HCT116 (cell line): ENCODE data around the gene PRLR. TPM values are rescaled to one million over a fixed set of nuclear protein-coding genes. Genes with fewer than 3 reads are reported as not detected.

ENCODE experiments used
- ATAC-seq: fragments of 200-7000 bp; cut with Tn5 transposase; 2 replicates; pipeline ENCODE4 v1.9.1; 2020; ENCODE audit warnings: mild to moderate bottlenecking, moderate library complexity
- BruUV-seq: library from RNA; stranded (reverse); fragments of 400-500 nt; replicated peaks from 2 replicates; lab custom pipeline; 2021; lab: Mats Ljungman, UMichigan
- CTCF ChIA-PET: fragments of 300-600 bp; sonication (Branson Sonifier 250); formaldehyde crosslinking; loops from one replicate; lab custom pipeline; 2021; ENCODE audit warnings: antibody characterized with exemption; lab: Charles Lee
- POLR2A ChIA-PET: fragments of 300-600, 350-600 bp; sonication (Branson Sonifier 250); formaldehyde crosslinking; loops from one replicate; lab custom pipeline; 2021; ENCODE audit warnings: antibody characterized with exemption; lab: Charles Lee
- RAD21 ChIA-PET, 2 experiments: fragments of 300-600 bp; sonication (Branson Sonifier 250); formaldehyde crosslinking; loops; one replicate each; lab custom pipeline; 2023; ENCODE audit warnings: low total read pairs in 2 of 2; ENCODE audit not compliant: uncharacterized antibody in 2 of 2, unreplicated experiment in 2 of 2, low non-redundant PET in 1 of 2; lab: Charles Lee
- DNase-seq: peaks from one replicate; pipeline ENCODE4 v3.0.0-alpha.2; 2010; ENCODE audit warnings: low read depth, low spot score
- H2AFZ ChIP-seq: fragments of 200-600 bp; shearing (Covaris generic), sonication (generic); 2 replicates; pipeline ENCODE4 v1.6.1; 2017; ENCODE audit warnings: low read depth, mixed run types, mixed read lengths, antibody characterized with exemption, low read length; ENCODE audit not compliant: poor library complexity, severe bottlenecking
- H3K27ac ChIP-seq: 2 replicates; pipeline ENCODE4 v1.5.1; 2012; ENCODE audit warnings: low read depth, low read length
- H3K27me3 ChIP-seq: fragments of 200-600 bp; sonication (generic); 2 replicates; pipeline ENCODE4 v1.6.1; 2016; ENCODE audit warnings: mixed run types, low read length, mixed read lengths; ENCODE audit not compliant: insufficient read depth
- H3K36me3 ChIP-seq, 2 experiments: fragments of 200-500 bp in 1 of 2; fragments of 200-600 bp in 1 of 2; sonication (Bioruptor generic) in 1 of 2; sonication (generic) in 1 of 2; 2 replicates each; pipeline versions ENCODE4 v1.5.1 to v1.6.1; 2014 to 2016; ENCODE audit warnings: low read length in 2 of 2, inconsistent platforms in 1 of 2, mixed read lengths in 1 of 2, mixed run types in 1 of 2; ENCODE audit not compliant: insufficient read depth in 2 of 2, control insufficient read depth in 1 of 2
- H3K4me1 ChIP-seq, 2 experiments: fragments of 200-600 bp in 1 of 2; sonication (generic) in 1 of 2; 2 replicates each; pipeline versions ENCODE4 v1.5.1 to v1.6.1; 2012 to 2017; ENCODE audit warnings: low read length in 2 of 2, inconsistent platforms in 1 of 2, mild to moderate bottlenecking in 1 of 2, mixed read lengths in 1 of 2, mixed run types in 1 of 2, moderate library complexity in 1 of 2; ENCODE audit not compliant: insufficient read depth in 2 of 2, control insufficient read depth in 1 of 2
- H3K4me2 ChIP-seq: fragments of 200-600 bp; sonication (generic); 2 replicates; pipeline ENCODE4 v1.6.1; 2017; ENCODE audit warnings: mixed run types, low read length, mixed read lengths
- H3K4me3 ChIP-seq, 2 experiments: fragments of 200-600 bp in 1 of 2; sonication (generic) in 1 of 2; replicated peaks in 1 of 2; 2 replicates each; pipeline ENCODE4 v1.5.1; 2011 to 2016; ENCODE audit warnings: low read length in 2 of 2, control low read depth in 1 of 2, low read depth in 1 of 2, mild to moderate bottlenecking in 1 of 2, mixed read lengths in 1 of 2, mixed run types in 1 of 2
- H3K79me2 ChIP-seq: fragments of 200-600 bp; sonication (generic); 2 replicates; pipeline ENCODE4 v1.6.1; 2017; ENCODE audit warnings: mild to moderate bottlenecking, mixed run types, low read length, moderate library complexity, mixed read lengths; ENCODE audit not compliant: insufficient read depth
- H3K9ac ChIP-seq: fragments of 200-600 bp; sonication (generic); 2 replicates; pipeline ENCODE4 v1.6.1; 2016; ENCODE audit warnings: low read length, mixed read lengths
- H3K9me2 ChIP-seq: fragments of 200-600 bp; sonication (generic), shearing (Covaris generic); 2 replicates; pipeline ENCODE4 v1.6.1; 2017; ENCODE audit warnings: mixed run types, mild to moderate bottlenecking, moderate library complexity; ENCODE audit not compliant: insufficient read depth
- H3K9me3 ChIP-seq, 2 experiments: fragments of 200-500 bp in 1 of 2; fragments of 200-600 bp in 1 of 2; sonication (Bioruptor generic) in 1 of 2; sonication (generic) in 1 of 2; 2 replicates each; pipeline ENCODE4 v1.6.1; 2014 to 2017; ENCODE audit warnings: low read length in 2 of 2, mixed read lengths in 2 of 2, inconsistent platforms in 1 of 2, low read depth in 1 of 2, mild to moderate bottlenecking in 1 of 2, mixed run types in 1 of 2, moderate library complexity in 1 of 2; ENCODE audit not compliant: control insufficient read depth in 1 of 2, insufficient read depth in 1 of 2
- H4K20me1 ChIP-seq: fragments of 200-600 bp; sonication (generic), shearing (Covaris generic); 2 replicates; pipeline ENCODE4 v1.6.1; 2017; ENCODE audit warnings: mixed run types, mild to moderate bottlenecking, moderate library complexity; ENCODE audit not compliant: insufficient read depth
- EZH2 ChIP-seq: fragments of 200-600 bp; sonication (generic); IDR thresholded peaks from 2 replicates; pipeline ENCODE4 v1.6.1; 2017; ENCODE audit warnings: antibody characterized with exemption, mixed run types
- MAX ChIP-seq: IDR thresholded peaks from 2 replicates; pipeline ENCODE4 v1.6.1; 2012
- RAD21 ChIP-seq: IDR thresholded peaks from 2 replicates; pipeline ENCODE4 v1.6.1; 2012; ENCODE audit warnings: low read depth, mild to moderate bottlenecking
- intact Hi-C: fragments of 100-400 bp; cut with micrococcal nuclease; formaldehyde crosslinking; loops from 2 replicates; pipeline ENCODE4 v1.10.0; 2022
- total RNA-seq: library from RNA; stranded (reverse); gene quantifications from one replicate; pipeline ENCODE4 v1.2.1, GENCODE V29; 2021; ENCODE audit not compliant: unreplicated experiment
- TF ChIP-seq, protein P1 (sequence below): IDR thresholded peaks from 2 replicates; pipeline ENCODE4 v1.6.1; 2011; ENCODE audit warnings: mild to moderate bottlenecking, low read length, moderate library complexity; ENCODE audit not compliant: insufficient replicate concordance; ENCODE audit errors: extremely low read depth
- TF ChIP-seq, protein P2 (sequence below), 3 experiments: fragments of 200-600 bp in 1 of 3; sonication (generic) in 1 of 3; IDR thresholded peaks in 2 of 3; conservative IDR thresholded peaks in 1 of 3; 2 replicates each; pipeline ENCODE4 v1.5.1; 2012 to 2017; ENCODE audit warnings: low read depth in 2 of 3, low read length in 2 of 3, antibody characterized with exemption in 1 of 3, borderline replicate concordance in 1 of 3, control low read depth in 1 of 3, mild to moderate bottlenecking in 1 of 3, mixed read lengths in 1 of 3, mixed run types in 1 of 3, moderate library complexity in 1 of 3; ENCODE audit not compliant: insufficient read depth in 1 of 3

The PRLR gene
- total RNA-seq, 1 experiment from 2014 or later: 0.10 TPM

DNA sequence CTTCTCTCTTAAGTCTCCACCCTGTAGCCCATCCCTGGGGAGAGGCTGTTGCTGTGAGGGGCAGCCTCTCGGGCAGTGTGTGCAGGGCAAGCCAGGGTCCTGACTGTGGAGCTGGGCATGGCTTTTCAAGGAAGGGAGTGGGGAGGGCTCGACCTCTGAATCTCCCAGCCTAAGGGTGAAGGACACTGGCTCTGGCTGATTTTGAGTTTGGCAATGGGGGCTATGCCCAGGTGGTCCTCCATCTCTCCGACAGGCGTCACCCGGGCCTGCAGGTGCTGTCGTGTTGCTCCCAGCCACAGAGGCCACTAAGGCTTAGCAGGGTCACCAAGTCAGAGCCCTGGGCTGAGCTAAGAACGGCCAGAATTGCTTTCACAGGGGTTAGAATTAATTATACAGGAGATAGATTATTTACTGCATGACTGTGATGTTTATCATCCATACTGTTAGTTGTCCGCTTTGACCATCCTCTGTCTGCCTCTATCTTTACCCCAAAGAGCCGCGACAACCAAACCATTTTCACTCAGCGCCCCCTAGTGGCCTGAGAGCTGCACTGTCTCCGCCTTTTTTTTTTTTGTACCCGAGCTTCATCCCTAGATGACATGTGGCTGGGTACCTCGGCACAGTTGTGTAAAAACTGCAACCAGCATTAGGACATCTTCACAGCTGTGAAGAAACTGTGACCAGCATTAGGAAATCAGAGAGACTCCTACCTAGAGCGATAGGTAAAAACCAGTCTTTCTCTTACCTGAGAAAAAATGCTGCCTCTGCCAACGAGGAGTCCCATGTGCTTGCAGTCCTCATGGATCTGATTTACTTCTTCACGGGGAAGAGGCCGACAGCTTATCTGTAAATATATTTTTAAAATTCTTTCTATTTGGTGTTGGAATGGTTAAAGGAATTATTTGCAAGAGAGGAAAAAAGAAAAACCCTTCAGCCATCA is 227.0 kb downstream of the PRLR start:
- no peak overlapping the region for H3K27ac ChIP-seq
- peak overlapping the region; percentile 28; the same call in 1 of the 2 replicates for H3K4me2 ChIP-seq
- peak overlapping the region; percentile 94 for H2AFZ ChIP-seq
- ATAC-seq (peak; percentile 86), DNase-seq (peak; percentile 29)
- no peaks in the 10 kb centered on the region for H3K9me3 ChIP-seq
- TF ChIP-seq, protein P1, sequence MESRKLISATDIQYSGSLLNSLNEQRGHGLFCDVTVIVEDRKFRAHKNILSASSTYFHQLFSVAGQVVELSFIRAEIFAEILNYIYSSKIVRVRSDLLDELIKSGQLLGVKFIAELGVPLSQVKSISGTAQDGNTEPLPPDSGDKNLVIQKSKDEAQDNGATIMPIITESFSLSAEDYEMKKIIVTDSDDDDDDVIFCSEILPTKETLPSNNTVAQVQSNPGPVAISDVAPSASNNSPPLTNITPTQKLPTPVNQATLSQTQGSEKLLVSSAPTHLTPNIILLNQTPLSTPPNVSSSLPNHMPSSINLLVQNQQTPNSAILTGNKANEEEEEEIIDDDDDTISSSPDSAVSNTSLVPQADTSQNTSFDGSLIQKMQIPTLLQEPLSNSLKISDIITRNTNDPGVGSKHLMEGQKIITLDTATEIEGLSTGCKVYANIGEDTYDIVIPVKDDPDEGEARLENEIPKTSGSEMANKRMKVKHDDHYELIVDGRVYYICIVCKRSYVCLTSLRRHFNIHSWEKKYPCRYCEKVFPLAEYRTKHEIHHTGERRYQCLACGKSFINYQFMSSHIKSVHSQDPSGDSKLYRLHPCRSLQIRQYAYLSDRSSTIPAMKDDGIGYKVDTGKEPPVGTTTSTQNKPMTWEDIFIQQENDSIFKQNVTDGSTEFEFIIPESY: no peak
- TF ChIP-seq EZH2 (no peak), RAD21 (peak; percentile 77), MAX (peak; percentile 50; the same call in 1 of the 2 replicates)
- TF ChIP-seq, protein P2, sequence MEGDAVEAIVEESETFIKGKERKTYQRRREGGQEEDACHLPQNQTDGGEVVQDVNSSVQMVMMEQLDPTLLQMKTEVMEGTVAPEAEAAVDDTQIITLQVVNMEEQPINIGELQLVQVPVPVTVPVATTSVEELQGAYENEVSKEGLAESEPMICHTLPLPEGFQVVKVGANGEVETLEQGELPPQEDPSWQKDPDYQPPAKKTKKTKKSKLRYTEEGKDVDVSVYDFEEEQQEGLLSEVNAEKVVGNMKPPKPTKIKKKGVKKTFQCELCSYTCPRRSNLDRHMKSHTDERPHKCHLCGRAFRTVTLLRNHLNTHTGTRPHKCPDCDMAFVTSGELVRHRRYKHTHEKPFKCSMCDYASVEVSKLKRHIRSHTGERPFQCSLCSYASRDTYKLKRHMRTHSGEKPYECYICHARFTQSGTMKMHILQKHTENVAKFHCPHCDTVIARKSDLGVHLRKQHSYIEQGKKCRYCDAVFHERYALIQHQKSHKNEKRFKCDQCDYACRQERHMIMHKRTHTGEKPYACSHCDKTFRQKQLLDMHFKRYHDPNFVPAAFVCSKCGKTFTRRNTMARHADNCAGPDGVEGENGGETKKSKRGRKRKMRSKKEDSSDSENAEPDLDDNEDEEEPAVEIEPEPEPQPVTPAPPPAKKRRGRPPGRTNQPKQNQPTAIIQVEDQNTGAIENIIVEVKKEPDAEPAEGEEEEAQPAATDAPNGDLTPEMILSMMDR (IDR thresholded peaks at IDR 0.05 in 2 of 3, conservative IDR thresholded peaks at IDR 0.05 in 1 of 3; ENCODE audit: borderline replicate concordance in 1 of 3, insufficient read depth in 1 of 3, low read depth in 2 of 3, low read length in 2 of 3): peak; percentile 63 to 92 (median 91); a peak in 5 of 6 replicates
- H3K79me2 ChIP-seq: no peaks in the 10 kb centered on the region
- ChIA-PET RAD21 (interaction anchor here in 1 of 2 experiments (0.6 to 0.7 kb wide), 2 partner anchors 88 to 91 kb away, joined by 3 to 4 read pairs; partner anchors contain the start of genes BRIX1 and RAD1), CTCF (interaction anchor here (0.6 to 2.4 kb wide), 14 partner anchors 9 to 529 kb away, joined by 3 to 18 read pairs (median 4); no protein-coding TSS in a partner anchor), POLR2A (no interaction called here)
- no peaks in the 10 kb centered on the region for H4K20me1 ChIP-seq
- H3K9me2 ChIP-seq: no peaks in the 10 kb centered on the region
- H3K27me3 ChIP-seq: 0 out of 2 replicates have a peak, but pooled peaks cover 15% of the 10 kb centered on the region
- BruUV-seq: no TSS peak
- no peak overlapping the region for H3K4me3 ChIP-seq
- H3K4me1 ChIP-seq: no peaks in the 10 kb centered on the region; a peak in 1 of 4 replicates
- intact Hi-C loops: loop anchor here (1.0 to 2.0 kb wide), 3 partner anchors 44 to 529 kb away; no protein-coding TSS in a partner anchor
- no peak overlapping the region for H3K9ac ChIP-seq
- no peaks in the 10 kb centered on the region for H3K36me3 ChIP-seq
